ENCODE results near the gene RASAL3.
"Not testable (repeated sequence)": the region's sequence is repeated elsewhere in the genome, so short reads cannot be mapped to it uniquely, and the experiment has no call there.

Gene RASAL3

DNA sequence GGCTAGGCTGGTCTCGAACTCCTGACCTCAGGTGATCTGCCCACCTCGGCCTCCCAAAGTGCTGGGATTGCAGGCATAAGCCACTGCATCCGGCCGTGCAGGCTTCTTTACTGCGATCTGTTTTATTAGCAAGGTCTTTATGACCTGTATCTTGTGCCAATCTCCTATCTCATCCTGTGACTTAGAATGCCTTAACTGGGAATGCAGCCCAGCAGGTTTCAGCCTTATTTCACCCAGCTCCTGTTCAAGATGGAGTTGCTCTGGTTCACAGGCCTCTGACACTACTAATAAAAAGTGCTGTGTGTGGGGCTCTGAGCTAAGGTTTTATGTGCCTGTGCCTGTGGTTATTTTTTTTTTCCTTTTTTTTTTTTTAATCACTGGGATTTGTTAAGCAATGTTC, 21.4 kb upstream of the RASAL3 start:
- H3K4me3 Mint-ChIP-seq, result not testable (repeated sequence)

DNA sequence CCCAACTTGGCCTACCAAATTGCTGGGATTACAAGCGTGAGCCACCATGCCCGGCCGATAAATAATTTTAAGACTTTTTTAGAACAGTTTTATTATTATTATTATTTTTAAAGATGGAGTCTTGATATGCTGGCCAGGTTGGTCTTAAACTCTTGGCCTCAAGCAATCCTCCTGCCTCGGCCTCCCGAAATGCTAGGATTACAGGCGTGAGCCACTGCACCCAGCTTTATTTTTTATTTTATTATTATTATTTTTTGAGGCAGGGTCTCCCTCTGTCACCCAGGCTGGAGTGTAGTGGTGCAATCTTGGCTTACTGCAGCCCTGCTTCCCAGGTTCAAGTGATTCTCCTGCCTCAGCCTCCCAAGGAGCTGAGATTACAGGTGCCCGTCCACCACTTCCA, 16.7 kb upstream of the RASAL3 start:
- not testable (repeated sequence) for DNase-seq; H3K27me3 Mint-ChIP-seq; H3K9me3 Mint-ChIP-seq; H3K4me3 Mint-ChIP-seq; H3K36me3 Mint-ChIP-seq (ENCODE audit: low read depth); H3K27ac Mint-ChIP-seq
- H3K4me1 Mint-ChIP-seq (ENCODE audit: low read depth), result peaks cover 31% of the 10 kb centered on the region

More for the DNA sequence above, 21.4 kb upstream of the RASAL3 start:
- H3K27ac Mint-ChIP-seq; DNase-seq; H3K27me3 Mint-ChIP-seq; H3K36me3 Mint-ChIP-seq (ENCODE audit: low read depth); H3K9me3 Mint-ChIP-seq: not testable (repeated sequence)
- peaks cover 17% of the 10 kb centered on the region for H3K4me1 Mint-ChIP-seq (ENCODE audit: low read depth)

DNA sequence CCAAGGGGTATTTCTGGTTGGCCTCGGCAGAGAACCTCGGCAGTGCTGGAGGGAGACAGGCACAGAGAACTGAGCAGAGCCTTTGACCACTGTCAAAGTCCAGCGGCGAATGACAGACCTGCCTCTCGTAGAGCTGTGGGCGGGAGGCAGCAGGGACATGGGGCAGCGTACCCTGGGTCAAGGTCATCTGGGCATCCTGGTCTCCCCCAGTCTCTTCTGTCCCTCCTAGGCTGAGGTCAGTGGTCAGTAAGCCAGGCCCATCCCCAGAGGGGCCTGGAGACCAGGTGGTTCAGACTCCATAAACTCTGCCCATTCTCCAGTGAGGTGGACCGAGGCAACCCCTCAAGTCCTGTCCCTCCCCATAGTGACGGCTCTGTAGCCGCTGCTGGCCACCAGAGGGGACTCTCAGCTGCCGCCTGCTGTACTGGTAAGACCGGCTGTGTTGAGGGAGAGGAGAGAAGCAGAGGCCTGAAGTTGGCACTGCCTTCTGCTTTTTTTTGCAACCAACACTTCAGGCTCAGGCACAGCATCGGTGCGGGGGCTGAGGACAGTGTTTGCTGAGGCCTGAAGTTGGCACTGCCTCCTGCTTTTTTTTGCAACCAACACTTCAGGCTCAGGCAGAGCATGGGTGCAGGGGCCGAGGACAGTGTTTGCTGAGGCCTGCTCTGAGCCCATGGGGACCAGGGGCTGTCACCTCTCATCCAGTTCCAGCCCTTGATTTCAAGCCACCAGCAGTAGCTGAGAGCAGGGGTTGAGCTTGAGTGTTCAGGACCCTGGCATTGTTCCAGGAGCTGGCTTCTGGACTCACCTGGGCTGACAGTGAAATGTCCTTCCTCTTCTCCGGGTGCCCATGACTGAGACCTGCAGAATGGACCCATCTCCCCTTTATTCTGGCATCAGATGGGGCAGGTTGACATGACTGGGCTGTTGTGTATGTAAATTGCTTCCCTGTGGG, 15.3 kb upstream of the RASAL3 start, which contains the start of gene PGLYRP2:
Gene PGLYRP2 (minus strand): TSS at position 111 of the 955 bp plus-strand sequence. CDS start 130 bp downstream, outside the sequence.
- DNase-seq, result no peak
- H3K9me3 Mint-ChIP-seq, result no peaks in the 10 kb centered on the region
- no peak within 1 kb of the TSS for H3K4me3 Mint-ChIP-seq
- H3K4me1 Mint-ChIP-seq (ENCODE audit: low read depth), result peaks cover 31% of the 10 kb centered on the region
- H3K27me3 Mint-ChIP-seq, result no peaks in the 10 kb centered on the region
- no peaks in the 10 kb centered on the region for H3K36me3 Mint-ChIP-seq (ENCODE audit: low read depth)
- H3K27ac Mint-ChIP-seq, result peak within 1 kb of the TSS; percentile 50

DNA sequence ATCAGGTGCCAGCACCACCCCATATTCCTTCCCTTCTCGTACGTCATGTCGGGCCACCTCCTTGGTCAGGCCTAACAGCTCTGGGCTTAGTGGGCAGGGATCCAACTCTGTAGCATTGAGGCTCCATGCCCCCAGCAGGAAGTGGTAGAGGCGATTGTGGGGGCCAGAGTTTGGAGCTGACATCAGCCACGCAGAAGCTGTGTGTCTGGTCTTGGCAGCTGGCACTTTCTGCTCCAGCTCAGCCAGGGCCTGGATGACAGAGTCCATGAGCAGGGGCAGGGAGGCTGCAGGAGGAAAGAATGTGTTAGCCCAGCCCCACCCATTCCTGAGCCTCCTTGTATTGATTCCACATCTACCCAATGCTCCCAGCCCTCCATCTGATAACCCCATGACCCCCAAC, 12.0 kb upstream of the RASAL3 start:
- no peaks in the 10 kb centered on the region for H3K27me3 Mint-ChIP-seq
- H3K27ac Mint-ChIP-seq, result no peak overlapping the region
- no peaks in the 10 kb centered on the region for H3K9me3 Mint-ChIP-seq
- no peak for DNase-seq
- no peaks in the 10 kb centered on the region for H3K36me3 Mint-ChIP-seq (ENCODE audit: low read depth)
- peaks cover 23% of the 10 kb centered on the region for H3K4me1 Mint-ChIP-seq (ENCODE audit: low read depth)
- H3K4me3 Mint-ChIP-seq, result no peak overlapping the region

DNA sequence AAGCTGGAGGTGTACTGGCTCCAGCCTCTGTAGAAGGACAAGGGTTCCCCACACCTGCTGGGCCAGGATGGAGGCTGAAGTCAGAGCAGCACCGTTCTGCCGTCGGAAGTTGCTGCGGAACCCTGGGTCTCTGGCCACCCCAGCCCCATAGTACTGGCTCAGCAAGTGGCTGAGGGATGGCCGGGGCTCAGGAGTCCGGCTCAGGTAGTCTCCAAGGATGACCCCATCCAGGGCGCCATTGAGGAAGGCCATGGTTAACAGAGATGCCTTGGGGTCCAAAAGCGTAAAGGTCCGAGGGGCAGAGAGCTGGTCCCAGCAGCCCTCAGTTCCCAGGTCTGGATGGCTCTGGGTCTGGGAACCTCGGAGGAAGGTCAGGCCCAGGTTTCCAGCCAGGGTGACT, 11.3 kb upstream of the RASAL3 start:
- Mint-ChIP-seq H3K27ac (no peak overlapping the region), H3K4me3 (no peak overlapping the region), H3K27me3 (no peaks in the 10 kb centered on the region), H3K36me3 (ENCODE audit: low read depth) (no peaks in the 10 kb centered on the region), H3K4me1 (ENCODE audit: low read depth) (peaks cover 23% of the 10 kb centered on the region), H3K9me3 (no peaks in the 10 kb centered on the region)
- DNase-seq, result no peak

DNA sequence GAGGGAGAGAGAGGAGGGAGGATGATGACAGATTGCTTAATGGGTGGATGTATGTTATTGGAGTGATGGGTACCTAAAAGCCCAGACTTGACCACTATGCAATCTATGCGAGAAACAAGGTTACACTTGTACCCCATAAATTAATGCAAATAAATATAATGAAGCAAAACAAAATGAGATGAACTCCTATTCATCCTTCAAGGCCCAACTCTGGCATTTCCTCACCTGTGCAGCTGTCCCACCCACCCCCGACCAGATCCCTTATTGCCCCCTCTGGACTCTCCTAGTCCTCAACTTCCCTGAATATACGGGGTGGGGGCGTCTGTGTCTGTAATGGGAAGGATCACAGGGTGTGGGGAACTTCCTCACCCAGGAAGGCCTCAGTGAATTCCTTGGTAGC, 10.8 kb upstream of the RASAL3 start:
- H3K27me3 Mint-ChIP-seq, result no peaks in the 10 kb centered on the region
- no peak overlapping the region for H3K27ac Mint-ChIP-seq
- DNase-seq, result peak; percentile 12
- H3K4me1 Mint-ChIP-seq (ENCODE audit: low read depth), result peaks cover 21% of the 10 kb centered on the region
- H3K36me3 Mint-ChIP-seq (ENCODE audit: low read depth), result no peaks in the 10 kb centered on the region
- H3K9me3 Mint-ChIP-seq, result no peaks in the 10 kb centered on the region
- H3K4me3 Mint-ChIP-seq, result no peak overlapping the region

DNA sequence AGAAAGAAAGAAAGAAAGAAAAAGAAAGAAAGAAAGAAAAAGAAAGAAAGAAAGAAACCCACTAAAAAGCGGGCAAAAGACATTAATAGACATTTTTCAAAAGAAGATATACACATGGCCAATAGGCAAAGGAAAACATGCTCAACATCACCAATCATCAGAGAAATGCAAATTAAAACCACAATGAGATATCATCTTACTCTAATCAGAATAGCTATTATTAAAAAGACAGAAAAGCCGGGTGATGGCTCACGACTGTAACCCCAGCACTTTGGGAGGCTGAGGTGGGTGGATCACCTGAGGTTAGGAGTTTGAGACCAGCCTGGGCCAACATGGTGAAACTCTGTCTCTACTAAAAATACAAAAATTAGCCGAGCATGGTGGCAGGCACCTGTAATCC, 9.5 kb upstream of the RASAL3 start:
- H3K27me3 Mint-ChIP-seq; H3K36me3 Mint-ChIP-seq (ENCODE audit: low read depth); H3K9me3 Mint-ChIP-seq; H3K27ac Mint-ChIP-seq; H3K4me3 Mint-ChIP-seq: not testable (repeated sequence)
- peaks cover 26% of the 10 kb centered on the region for H3K4me1 Mint-ChIP-seq (ENCODE audit: low read depth)
- DNase-seq, result peak; percentile 18

DNA sequence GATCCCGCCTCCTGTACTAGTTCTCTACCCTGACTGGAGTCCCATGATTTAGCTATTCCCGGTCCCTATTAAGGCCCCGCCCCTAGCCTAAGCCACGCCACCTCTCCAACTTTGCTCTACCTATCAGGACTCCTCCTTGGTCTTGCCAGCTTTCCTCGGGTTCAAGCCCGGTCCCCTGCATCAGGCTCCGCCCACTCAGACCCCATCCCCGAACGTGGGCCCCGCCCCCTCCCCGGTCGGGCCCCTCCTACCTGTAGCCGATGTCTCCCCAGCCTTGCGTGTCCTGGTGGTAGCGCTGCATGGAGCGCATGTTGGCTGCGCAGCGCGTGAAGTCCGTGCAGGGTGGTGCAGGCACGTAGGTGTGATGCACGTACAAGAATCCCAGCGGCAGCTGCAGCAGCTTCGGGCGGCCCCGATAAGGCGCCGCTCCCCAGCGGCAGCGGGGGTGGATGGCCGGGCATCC, 7.3 kb upstream of the RASAL3 start:
- Mint-ChIP-seq H3K4me1 (ENCODE audit: low read depth) (peaks cover 46% of the 10 kb centered on the region), H3K36me3 (ENCODE audit: low read depth) (peaks cover 4% of the 10 kb centered on the region), H3K9me3 (no peaks in the 10 kb centered on the region), H3K27ac (no peak overlapping the region), H3K27me3 (no peaks in the 10 kb centered on the region), H3K4me3 (no peak overlapping the region)
- peak; percentile 23 for DNase-seq

DNA sequence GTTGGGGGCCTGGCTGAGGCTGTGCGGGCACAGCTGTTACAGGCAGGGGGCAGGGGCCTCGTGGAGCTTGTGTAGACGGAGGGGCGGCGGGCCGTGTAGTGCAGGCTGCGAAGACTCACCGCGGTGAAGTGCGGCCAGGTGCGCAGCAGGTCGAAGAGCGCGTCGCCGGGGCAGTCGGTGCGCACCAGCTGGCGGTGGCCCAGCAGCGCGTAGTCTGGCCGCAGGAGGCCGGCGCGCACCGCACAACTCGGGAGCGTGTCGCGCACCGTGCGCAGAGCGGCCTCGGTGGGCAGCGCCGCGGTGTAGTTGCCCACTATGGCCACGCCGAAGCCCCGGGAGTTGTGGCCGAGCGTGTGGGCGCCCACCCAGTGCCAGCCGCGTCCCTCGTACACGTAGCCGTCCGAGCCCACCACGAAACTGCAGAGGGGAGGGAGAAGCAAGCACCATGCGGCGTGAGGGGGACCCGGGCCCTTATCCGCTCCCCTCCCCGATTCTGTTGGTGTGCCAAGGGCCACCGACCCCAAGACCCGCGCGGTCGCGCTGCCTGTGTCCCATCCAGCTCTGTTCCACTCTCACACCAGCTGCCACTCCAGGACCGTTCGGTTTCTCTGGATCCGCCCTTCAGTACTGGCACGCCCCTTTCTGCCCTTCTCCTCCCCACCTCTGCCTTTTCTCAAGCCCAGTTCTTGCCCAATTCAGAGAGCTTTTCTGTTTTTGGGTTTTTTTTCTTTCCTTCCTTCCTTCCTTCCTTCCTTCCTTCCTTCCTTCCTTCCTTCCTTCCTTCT, 5.4 kb upstream of the RASAL3 start:
- no peaks in the 10 kb centered on the region for H3K9me3 Mint-ChIP-seq
- no peaks in the 10 kb centered on the region for H3K27me3 Mint-ChIP-seq
- peak overlapping the region; percentile 26 for H3K27ac Mint-ChIP-seq
- H3K4me3 Mint-ChIP-seq, result peak overlapping the region; percentile 73
- DNase-seq, result peak; percentile 51
- peaks cover 54% of the 10 kb centered on the region for H3K4me1 Mint-ChIP-seq (ENCODE audit: low read depth)
- peaks cover 5% of the 10 kb centered on the region for H3K36me3 Mint-ChIP-seq (ENCODE audit: low read depth)

DNA sequence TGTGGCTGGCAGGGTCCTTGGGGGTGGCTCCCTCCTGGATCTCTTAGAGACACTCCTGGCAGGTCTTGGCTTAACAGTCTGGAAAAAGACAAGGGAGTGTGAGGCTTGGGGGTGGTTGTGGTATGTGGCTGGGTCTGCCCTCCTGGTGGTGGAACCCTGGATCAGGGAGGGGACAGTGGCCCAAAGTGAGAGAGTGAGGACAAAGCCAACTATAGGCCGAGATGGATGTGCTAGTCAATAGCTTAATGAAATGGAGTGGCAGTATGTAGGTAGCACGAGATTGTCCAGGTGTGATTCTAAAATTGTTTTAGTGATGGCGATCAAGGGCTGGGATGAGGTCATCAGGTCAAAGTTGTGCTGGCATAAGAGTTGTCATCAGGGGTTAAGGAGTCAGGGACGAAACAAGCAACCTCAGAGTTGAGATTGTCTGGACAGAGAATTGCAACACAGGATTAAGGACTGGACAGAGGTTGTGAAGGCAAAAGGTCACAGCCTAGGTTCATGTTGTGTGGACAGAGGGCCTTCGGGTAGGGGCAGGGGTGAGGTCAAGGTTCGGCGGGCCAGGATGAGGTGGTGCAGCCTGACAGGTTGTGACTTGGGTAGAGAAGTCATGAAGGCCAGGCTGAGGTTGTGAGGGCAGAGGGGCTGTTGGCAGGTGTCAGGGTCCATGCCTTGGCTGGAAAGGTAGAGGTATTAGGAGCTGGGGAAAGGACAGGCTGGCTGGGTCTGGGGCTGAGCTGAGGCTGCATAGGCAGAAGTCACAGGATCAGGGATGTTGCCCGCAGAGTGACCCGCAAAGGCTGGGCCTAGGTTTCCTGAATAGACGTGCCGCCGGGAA, 4.5 kb upstream of the RASAL3 start:
- no peaks in the 10 kb centered on the region for H3K9me3 Mint-ChIP-seq
- H3K4me1 Mint-ChIP-seq (ENCODE audit: low read depth), result peaks cover 57% of the 10 kb centered on the region
- H3K27ac Mint-ChIP-seq, result peak overlapping the region; percentile 68
- DNase-seq, result no peak
- no peaks in the 10 kb centered on the region for H3K27me3 Mint-ChIP-seq
- peak overlapping the region; percentile 73 for H3K4me3 Mint-ChIP-seq
- peaks cover 10% of the 10 kb centered on the region for H3K36me3 Mint-ChIP-seq (ENCODE audit: low read depth)

DNA sequence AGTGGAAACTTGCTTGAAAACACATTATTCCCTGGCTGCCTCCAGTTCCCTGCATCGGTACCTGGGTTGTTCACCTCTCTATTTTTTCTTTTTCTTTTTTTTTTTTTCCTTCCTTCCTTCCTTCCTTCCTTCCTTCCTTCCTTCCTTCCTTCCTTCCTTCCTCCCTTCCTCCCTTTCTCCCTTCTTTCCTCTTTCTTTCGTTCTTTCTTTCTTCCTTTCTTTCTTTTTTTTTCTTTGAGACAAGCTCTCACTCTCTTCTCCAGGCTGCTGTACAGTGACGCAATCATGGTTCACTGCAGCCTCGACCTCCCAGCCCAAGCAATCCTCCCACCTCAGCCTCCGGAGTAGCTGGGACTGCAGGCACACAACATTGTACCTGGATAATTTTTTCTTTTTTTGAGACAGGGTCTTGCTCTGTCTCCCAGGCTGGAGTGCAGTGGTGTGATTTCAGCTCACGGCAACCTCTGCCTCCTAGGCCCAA, 3.4 kb upstream of the RASAL3 start:
- Mint-ChIP-seq H3K9me3 (no peaks in the 10 kb centered on the region), H3K36me3 (ENCODE audit: low read depth) (peaks cover 20% of the 10 kb centered on the region), H3K27ac (peak overlapping the region; percentile 95), H3K4me3 (peak overlapping the region; percentile 18), H3K4me1 (ENCODE audit: low read depth) (peaks cover 56% of the 10 kb centered on the region), H3K27me3 (no peaks in the 10 kb centered on the region)
- DNase-seq, result no peak

DNA sequence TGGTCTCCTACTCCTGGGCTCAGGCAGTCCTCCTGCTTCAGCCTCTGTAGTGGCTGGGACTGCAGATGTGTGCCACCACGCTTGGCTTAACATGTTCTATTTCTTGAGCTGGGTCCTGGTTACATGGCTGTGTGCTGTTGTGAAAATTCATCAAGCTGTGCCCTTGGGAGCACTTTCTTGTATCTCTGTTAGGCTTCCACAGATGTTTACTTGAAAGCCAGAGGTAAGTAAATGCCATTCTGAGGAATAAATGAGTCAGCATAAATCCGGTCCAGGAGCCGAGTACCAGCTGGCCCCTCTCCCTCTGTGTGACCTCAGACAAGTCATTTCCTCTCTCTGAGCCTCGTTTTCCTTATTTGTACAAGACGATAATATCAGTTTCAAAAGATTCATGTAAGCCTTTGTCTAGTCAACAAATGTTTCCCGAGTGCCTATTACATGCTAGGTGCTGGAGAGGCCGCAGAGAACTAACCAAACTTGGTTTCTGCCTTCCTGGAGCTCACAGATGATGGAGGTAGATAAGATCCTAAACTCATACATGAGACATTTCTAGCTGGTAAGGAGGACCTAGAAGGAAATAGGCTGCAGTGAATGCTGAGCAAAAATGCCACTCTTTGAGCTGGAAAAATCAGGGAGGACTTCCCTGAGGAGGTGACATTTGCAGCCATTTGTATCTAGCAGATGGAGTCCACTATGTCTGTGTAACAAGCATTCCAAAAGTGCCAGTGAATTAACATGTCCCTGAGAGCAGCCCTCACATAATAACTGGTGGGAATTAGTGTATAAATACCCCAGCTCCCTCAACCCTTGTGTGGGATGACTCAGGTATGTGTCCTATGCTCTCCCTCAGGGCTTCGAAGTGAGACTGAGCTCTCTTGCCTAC, 2.7 kb upstream of the RASAL3 start:
- Mint-ChIP-seq H3K4me1 (ENCODE audit: low read depth) (peaks cover 59% of the 10 kb centered on the region), H3K9me3 (no peaks in the 10 kb centered on the region), H3K4me3 (peak overlapping the region; percentile 53), H3K27me3 (no peaks in the 10 kb centered on the region), H3K36me3 (ENCODE audit: low read depth) (peaks cover 25% of the 10 kb centered on the region), H3K27ac (peak overlapping the region; percentile 95)
- DNase-seq, result peak; percentile 64

DNA sequence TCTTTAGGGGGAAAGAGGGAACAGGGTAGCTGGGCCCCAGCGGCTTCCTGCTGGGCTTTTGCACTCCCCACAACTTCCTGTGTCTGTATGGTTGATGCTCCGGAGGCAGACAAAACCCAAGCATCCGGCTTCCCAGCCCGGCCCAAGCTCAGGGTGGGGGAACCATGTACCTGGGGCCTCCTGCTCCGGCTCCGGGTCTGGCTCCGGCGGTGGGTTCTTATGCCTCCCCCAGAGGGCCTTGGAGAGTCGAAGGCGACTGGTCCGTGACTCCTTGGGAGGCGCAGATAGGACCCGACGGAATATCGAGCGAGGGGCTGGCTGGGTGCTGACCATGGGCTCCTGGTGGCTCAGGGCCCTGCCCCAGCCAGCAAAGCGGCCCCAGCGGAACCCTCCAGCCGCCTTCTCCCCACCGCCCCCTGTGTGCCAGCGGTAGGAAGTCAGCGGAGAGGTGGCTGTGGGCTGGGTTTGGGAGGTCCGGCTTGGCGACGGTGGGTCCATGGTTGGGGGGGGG, 428 bp downstream of the RASAL3 start:
- Mint-ChIP-seq H3K27ac (peak overlapping the region; percentile 93), H3K4me3 (peak overlapping the region; percentile 93), H3K4me1 (ENCODE audit: low read depth) (peaks cover 60% of the 10 kb centered on the region), H3K36me3 (ENCODE audit: low read depth) (peaks cover 55% of the 10 kb centered on the region), H3K27me3 (no peaks in the 10 kb centered on the region), H3K9me3 (no peaks in the 10 kb centered on the region)
- peak; percentile 83 for DNase-seq
